Panc1 (cell line): ENCODE measurements around the gene CBLN2. TPM values are rescaled to one million over a fixed set of nuclear protein-coding genes. Genes with fewer than 3 reads are reported as not detected.

ENCODE experiments used
- ATAC-seq: fragments of 200-7000 bp; cut with Tn5 transposase; 2 replicates; pipeline ENCODE4 v1.9.1; 2020; ENCODE audit warnings: mild to moderate bottlenecking, moderate library complexity
- BruUV-seq: library from RNA; stranded (reverse); fragments of 400-500 nt; replicated peaks from 2 replicates; lab custom pipeline; 2021; lab: Mats Ljungman, UMichigan
- CTCF ChIA-PET: fragments of 300-600 bp; sonication (Branson Sonifier 250); formaldehyde crosslinking; loops from one replicate; lab custom pipeline; 2022; ENCODE audit warnings: antibody characterized with exemption; lab: Charles Lee
- POLR2A ChIA-PET: fragments of 300-600 bp; sonication (Branson Sonifier 250); formaldehyde crosslinking; loops from one replicate; lab custom pipeline; 2022; ENCODE audit warnings: antibody characterized with exemption; lab: Charles Lee
- DNase-seq: peaks from one replicate; pipeline ENCODE4 v3.0.0-alpha.2; 2010; ENCODE audit warnings: low read depth, low spot score
- H3K27ac ChIP-seq: 2 replicates; pipeline ENCODE4 v1.5.1; 2011; ENCODE audit warnings: mild to moderate bottlenecking, low read length, inconsistent platforms
- H3K27me3 ChIP-seq: fragments of 200-500 bp; sonication (Bioruptor generic); 2 replicates; pipeline ENCODE4 v1.6.0; 2014; ENCODE audit warnings: low read length, inconsistent platforms; ENCODE audit not compliant: control insufficient read depth, insufficient read depth
- H3K36me3 ChIP-seq: fragments of 200-500 bp; sonication (Bioruptor generic); 2 replicates; pipeline ENCODE4 v1.5.1; 2014; ENCODE audit warnings: inconsistent platforms, mild to moderate bottlenecking, low read length, moderate library complexity; ENCODE audit not compliant: control insufficient read depth, insufficient read depth
- H3K4me1 ChIP-seq: 2 replicates; pipeline ENCODE4 v1.5.1; 2011; ENCODE audit warnings: inconsistent platforms, mild to moderate bottlenecking, low read length, moderate library complexity; ENCODE audit not compliant: control insufficient read depth, insufficient read depth
- H3K4me3 ChIP-seq, 2 experiments: 2 replicates each; pipeline ENCODE4 v1.5.1; 2011 to 2012; ENCODE audit warnings: low read depth in 2 of 2, low read length in 2 of 2, mild to moderate bottlenecking in 2 of 2, inconsistent platforms in 1 of 2, moderate library complexity in 1 of 2
- H3K9me3 ChIP-seq: fragments of 200-500 bp; sonication (Bioruptor generic); 2 replicates; pipeline ENCODE4 v1.5.1; 2014; ENCODE audit warnings: low read depth, mild to moderate bottlenecking, inconsistent platforms, low read length, moderate library complexity; ENCODE audit not compliant: control insufficient read depth, insufficient read depth
- POLR2AphosphoS5 ChIP-seq: IDR thresholded peaks from 2 replicates; pipeline ENCODE4 v1.6.1; 2012; ENCODE audit warnings: mild to moderate bottlenecking, low read depth, low read length, moderate library complexity
- SIN3A ChIP-seq: IDR thresholded peaks from 2 replicates; pipeline ENCODE4 v1.6.1; 2012; ENCODE audit warnings: low read depth, mild to moderate bottlenecking, low read length, moderate library complexity, borderline replicate concordance; ENCODE audit not compliant: insufficient read depth
- TCF7L2 ChIP-seq: IDR thresholded peaks from 2 replicates; pipeline ENCODE4 v1.6.1; 2011; ENCODE audit warnings: mild to moderate bottlenecking, low read depth, low read length, inconsistent platforms
- in situ Hi-C: cut with HindIII; loops from 2 replicates; pipeline ENCODE4 v1.10.0; 2016; ENCODE audit warnings: low sequenced_read_pairs, low pct_unique_long_range_greater_than_20kb
- intact Hi-C: fragments of 100-400 bp; cut with micrococcal nuclease; formaldehyde crosslinking; loops from one replicate; pipeline ENCODE4 v1.10.0; 2022; ENCODE audit not compliant: unreplicated experiment
- total RNA-seq: library from RNA; stranded (reverse); gene quantifications from one replicate; pipeline ENCODE4 v1.2.1, GENCODE V29; 2021; ENCODE audit not compliant: unreplicated experiment
- TF ChIP-seq, protein P1 (sequence below), 2 experiments: IDR thresholded peaks; 2 replicates each; pipeline ENCODE4 v1.6.1; 2011 to 2012; ENCODE audit warnings: low read depth in 2 of 2, control low read depth in 1 of 2, low read length in 1 of 2, mild to moderate bottlenecking in 1 of 2, moderate library complexity in 1 of 2; ENCODE audit not compliant: insufficient read depth in 1 of 2
- TF ChIP-seq, protein P2 (sequence below): fragments of 450-650 bp; IDR thresholded peaks from 2 replicates; pipeline ENCODE4 v1.5.1; 2017; ENCODE audit warnings: mild to moderate bottlenecking

CBLN2 gene
- total RNA-seq, 1 experiment from 2014 or later = 5.7 TPM

- CTCF ChIA-PET = no interaction called here
- intact Hi-C loops = loop anchor here (10.0 kb wide), 1 partner anchor 1605 kb away; no protein-coding TSS in a partner anchor
- Histone ChIP-seq H3K27ac (no peak overlapping the region), H3K27me3 (no peaks in the 10 kb centered on the region), H3K9me3 (no peaks in the 10 kb centered on the region), H3K4me1 (no peaks in the 10 kb centered on the region), H3K4me3 (no peak overlapping the region), H3K36me3 (no peaks in the 10 kb centered on the region)
- DNase-seq (no peak), ATAC-seq (no peak)
- no TSS peak for BruUV-seq
- POLR2A ChIA-PET = no interaction called here
- in situ Hi-C loops = no loop called here
- TF ChIP-seq, protein P1, sequence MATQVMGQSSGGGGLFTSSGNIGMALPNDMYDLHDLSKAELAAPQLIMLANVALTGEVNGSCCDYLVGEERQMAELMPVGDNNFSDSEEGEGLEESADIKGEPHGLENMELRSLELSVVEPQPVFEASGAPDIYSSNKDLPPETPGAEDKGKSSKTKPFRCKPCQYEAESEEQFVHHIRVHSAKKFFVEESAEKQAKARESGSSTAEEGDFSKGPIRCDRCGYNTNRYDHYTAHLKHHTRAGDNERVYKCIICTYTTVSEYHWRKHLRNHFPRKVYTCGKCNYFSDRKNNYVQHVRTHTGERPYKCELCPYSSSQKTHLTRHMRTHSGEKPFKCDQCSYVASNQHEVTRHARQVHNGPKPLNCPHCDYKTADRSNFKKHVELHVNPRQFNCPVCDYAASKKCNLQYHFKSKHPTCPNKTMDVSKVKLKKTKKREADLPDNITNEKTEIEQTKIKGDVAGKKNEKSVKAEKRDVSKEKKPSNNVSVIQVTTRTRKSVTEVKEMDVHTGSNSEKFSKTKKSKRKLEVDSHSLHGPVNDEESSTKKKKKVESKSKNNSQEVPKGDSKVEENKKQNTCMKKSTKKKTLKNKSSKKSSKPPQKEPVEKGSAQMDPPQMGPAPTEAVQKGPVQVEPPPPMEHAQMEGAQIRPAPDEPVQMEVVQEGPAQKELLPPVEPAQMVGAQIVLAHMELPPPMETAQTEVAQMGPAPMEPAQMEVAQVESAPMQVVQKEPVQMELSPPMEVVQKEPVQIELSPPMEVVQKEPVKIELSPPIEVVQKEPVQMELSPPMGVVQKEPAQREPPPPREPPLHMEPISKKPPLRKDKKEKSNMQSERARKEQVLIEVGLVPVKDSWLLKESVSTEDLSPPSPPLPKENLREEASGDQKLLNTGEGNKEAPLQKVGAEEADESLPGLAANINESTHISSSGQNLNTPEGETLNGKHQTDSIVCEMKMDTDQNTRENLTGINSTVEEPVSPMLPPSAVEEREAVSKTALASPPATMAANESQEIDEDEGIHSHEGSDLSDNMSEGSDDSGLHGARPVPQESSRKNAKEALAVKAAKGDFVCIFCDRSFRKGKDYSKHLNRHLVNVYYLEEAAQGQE (IDR thresholded peaks at IDR 0.05; ENCODE audit: insufficient read depth in 1 of 2, low read depth in 2 of 2, low read length in 1 of 2) = no peak
- TF ChIP-seq SIN3A = no peak
- no peak for TF ChIP-seq POLR2AphosphoS5
- TF ChIP-seq, protein P2, sequence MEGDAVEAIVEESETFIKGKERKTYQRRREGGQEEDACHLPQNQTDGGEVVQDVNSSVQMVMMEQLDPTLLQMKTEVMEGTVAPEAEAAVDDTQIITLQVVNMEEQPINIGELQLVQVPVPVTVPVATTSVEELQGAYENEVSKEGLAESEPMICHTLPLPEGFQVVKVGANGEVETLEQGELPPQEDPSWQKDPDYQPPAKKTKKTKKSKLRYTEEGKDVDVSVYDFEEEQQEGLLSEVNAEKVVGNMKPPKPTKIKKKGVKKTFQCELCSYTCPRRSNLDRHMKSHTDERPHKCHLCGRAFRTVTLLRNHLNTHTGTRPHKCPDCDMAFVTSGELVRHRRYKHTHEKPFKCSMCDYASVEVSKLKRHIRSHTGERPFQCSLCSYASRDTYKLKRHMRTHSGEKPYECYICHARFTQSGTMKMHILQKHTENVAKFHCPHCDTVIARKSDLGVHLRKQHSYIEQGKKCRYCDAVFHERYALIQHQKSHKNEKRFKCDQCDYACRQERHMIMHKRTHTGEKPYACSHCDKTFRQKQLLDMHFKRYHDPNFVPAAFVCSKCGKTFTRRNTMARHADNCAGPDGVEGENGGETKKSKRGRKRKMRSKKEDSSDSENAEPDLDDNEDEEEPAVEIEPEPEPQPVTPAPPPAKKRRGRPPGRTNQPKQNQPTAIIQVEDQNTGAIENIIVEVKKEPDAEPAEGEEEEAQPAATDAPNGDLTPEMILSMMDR = no peak
- no peak for TF ChIP-seq TCF7L2
Observed at GRCh38 chr18:72539901-72540300, 4.2 kb downstream of the CBLN2 start.

GRCh38 chr18:72530622-72531021 is 13.5 kb downstream of the CBLN2 start:
- CTCF ChIA-PET = no interaction called here

More at GRCh38 chr18:72530622-72531021, 13.5 kb downstream of the CBLN2 start:
- no peaks in the 10 kb centered on the region for H3K36me3 ChIP-seq
- BruUV-seq = no TSS peak
- no peak overlapping the region for H3K27ac ChIP-seq
- H3K9me3 ChIP-seq = no peaks in the 10 kb centered on the region
- no peak for TF ChIP-seq SIN3A
- TF ChIP-seq, protein P1 (IDR thresholded peaks at IDR 0.05; ENCODE audit: insufficient read depth in 1 of 2, low read depth in 2 of 2, low read length in 1 of 2) = no peak
- no peak for TF ChIP-seq POLR2AphosphoS5
- TF ChIP-seq TCF7L2 = no peak
- TF ChIP-seq, protein P2 = no peak; the same call in 1 of the 2 replicates
- H3K4me3 ChIP-seq = no peak overlapping the region
- no peak for ATAC-seq
- in situ Hi-C loops (no loop called here), intact Hi-C loops (no loop called here)
- no peaks in the 10 kb centered on the region for H3K4me1 ChIP-seq
- no peak for DNase-seq
- POLR2A ChIA-PET = no interaction called here
- no peaks in the 10 kb centered on the region for H3K27me3 ChIP-seq
